ENCODE results near the gene MYO10.

DNA sequence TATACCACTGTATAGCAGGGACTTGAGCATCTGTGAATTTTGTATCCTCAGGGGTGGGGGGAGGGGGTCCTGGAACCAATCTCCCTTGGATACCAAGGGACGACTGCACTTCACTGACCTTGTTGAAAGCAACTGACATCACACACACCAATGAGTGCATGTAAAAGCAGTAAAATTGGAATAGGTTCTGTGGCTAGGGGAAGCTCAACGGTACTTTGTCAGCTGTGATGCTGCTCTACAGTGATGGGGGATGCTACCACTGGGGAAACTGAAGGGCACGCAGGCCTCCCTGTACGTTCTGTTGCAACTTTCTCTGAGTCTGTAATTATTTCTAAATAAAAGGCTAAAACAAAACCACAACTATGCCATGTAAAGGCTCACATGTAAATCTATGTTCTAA is 272.2 kb downstream of the MYO10 start:
- TF ChIP-seq EP300 (IDR thresholded peaks at IDR 0.05), result no peak
- TF ChIP-seq, protein P1, sequence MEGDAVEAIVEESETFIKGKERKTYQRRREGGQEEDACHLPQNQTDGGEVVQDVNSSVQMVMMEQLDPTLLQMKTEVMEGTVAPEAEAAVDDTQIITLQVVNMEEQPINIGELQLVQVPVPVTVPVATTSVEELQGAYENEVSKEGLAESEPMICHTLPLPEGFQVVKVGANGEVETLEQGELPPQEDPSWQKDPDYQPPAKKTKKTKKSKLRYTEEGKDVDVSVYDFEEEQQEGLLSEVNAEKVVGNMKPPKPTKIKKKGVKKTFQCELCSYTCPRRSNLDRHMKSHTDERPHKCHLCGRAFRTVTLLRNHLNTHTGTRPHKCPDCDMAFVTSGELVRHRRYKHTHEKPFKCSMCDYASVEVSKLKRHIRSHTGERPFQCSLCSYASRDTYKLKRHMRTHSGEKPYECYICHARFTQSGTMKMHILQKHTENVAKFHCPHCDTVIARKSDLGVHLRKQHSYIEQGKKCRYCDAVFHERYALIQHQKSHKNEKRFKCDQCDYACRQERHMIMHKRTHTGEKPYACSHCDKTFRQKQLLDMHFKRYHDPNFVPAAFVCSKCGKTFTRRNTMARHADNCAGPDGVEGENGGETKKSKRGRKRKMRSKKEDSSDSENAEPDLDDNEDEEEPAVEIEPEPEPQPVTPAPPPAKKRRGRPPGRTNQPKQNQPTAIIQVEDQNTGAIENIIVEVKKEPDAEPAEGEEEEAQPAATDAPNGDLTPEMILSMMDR (IDR thresholded peaks at IDR 0.05), result no peak
